Stomach smooth muscle (tissue), 2 donors: ENCODE measurements around the gene DOK7.

Experiments
- H3K27ac ChIP-seq: one replicate; pipeline ENCODE4 v1.7.0; 2013; ENCODE audit warnings: mild to moderate bottlenecking, low read length, inconsistent platforms
- H3K27me3 ChIP-seq, 2 donors: one replicate each; pipeline ENCODE4 v1.7.0; 2013; ENCODE audit warnings: low read length in 2 of 2; ENCODE audit not compliant: insufficient read depth in 2 of 2, control insufficient read depth in 1 of 2
- H3K36me3 ChIP-seq, 2 donors: one replicate each; pipeline ENCODE4 v1.7.0; 2013; ENCODE audit warnings: low read length in 2 of 2; ENCODE audit not compliant: control insufficient read depth in 2 of 2, insufficient read depth in 2 of 2
- H3K4me1 ChIP-seq: one replicate; pipeline ENCODE4 v1.7.0; 2013; ENCODE audit warnings: low read length; ENCODE audit not compliant: control insufficient read depth, insufficient read depth
- H3K4me3 ChIP-seq, 2 donors: one replicate each; pipeline ENCODE4 v1.7.0; 2013; ENCODE audit warnings: low read length in 2 of 2
- H3K9ac ChIP-seq, 2 donors: one replicate each; pipeline ENCODE4 v1.7.0; 2013; ENCODE audit warnings: low read length in 2 of 2, mild to moderate bottlenecking in 1 of 2
- H3K9me3 ChIP-seq, 2 donors: one replicate each; pipeline ENCODE4 v1.7.0; 2013; ENCODE audit warnings: low read length in 2 of 2; ENCODE audit not compliant: control insufficient read depth in 2 of 2
- donor health status: healthy.
- donor health status: Pancreatic carcinoma.

DOK7 gene

GRCh38 chr4:3442959-3443749 lies 20.0 kb upstream of the DOK7 start:
- Histone ChIP-seq H3K4me3 (no peak overlapping the region), H3K9me3 (no peaks in the 10 kb centered on the region), H3K9ac (no peak overlapping the region), H3K27me3 (no peaks in the 10 kb centered on the region), H3K36me3 (no peaks in the 10 kb centered on the region), H3K4me1 (peaks cover 2% of the 10 kb centered on the region), H3K27ac (no peak overlapping the region)

- Histone ChIP-seq H3K9me3 (no peaks in the 10 kb centered on the region), H3K36me3 (no peaks in the 10 kb centered on the region), H3K4me1 (peaks cover 2% of the 10 kb centered on the region), H3K4me3 (no peak overlapping the region), H3K9ac (no peak overlapping the region), H3K27ac (no peak overlapping the region), H3K27me3 (no peaks in the 10 kb centered on the region)
Observed at GRCh38 chr4:3443750-3444309, 19.3 kb upstream of the DOK7 start.

GRCh38 chr4:3444351-3445110 lies 18.6 kb upstream of the DOK7 start:
- Histone ChIP-seq H3K4me1 (peaks cover 2% of the 10 kb centered on the region), H3K27me3 (no peaks in the 10 kb centered on the region), H3K9me3 (no peaks in the 10 kb centered on the region), H3K36me3 (no peaks in the 10 kb centered on the region), H3K9ac (no peak overlapping the region), H3K27ac (no peak overlapping the region), H3K4me3 (no peak overlapping the region)

- Histone ChIP-seq H3K27ac (no peak overlapping the region), H3K9me3 (no peaks in the 10 kb centered on the region), H3K4me3 (no peak overlapping the region), H3K4me1 (peaks cover 2% of the 10 kb centered on the region), H3K36me3 (no peaks in the 10 kb centered on the region), H3K27me3 (no peaks in the 10 kb centered on the region), H3K9ac (no peak overlapping the region)
Observed at GRCh38 chr4:3445111-3445820, 17.8 kb upstream of the DOK7 start.

GRCh38 chr4:3445829-3446545 lies 17.1 kb upstream of the DOK7 start:
- Histone ChIP-seq H3K27me3 (no peaks in the 10 kb centered on the region), H3K4me1 (peaks cover 2% of the 10 kb centered on the region), H3K36me3 (no peaks in the 10 kb centered on the region), H3K9me3 (no peaks in the 10 kb centered on the region), H3K27ac (no peak overlapping the region), H3K4me3 (no peak overlapping the region), H3K9ac (no peak overlapping the region)

- no peaks in the 10 kb centered on the region for H3K9me3 ChIP-seq
- no peaks in the 10 kb centered on the region for H3K27me3 ChIP-seq
- H3K9ac ChIP-seq = no peak overlapping the region
- H3K27ac ChIP-seq = no peak overlapping the region
- H3K4me1 ChIP-seq = peaks cover 7% of the 10 kb centered on the region
- H3K36me3 ChIP-seq = no peaks in the 10 kb centered on the region
- no peak overlapping the region for H3K4me3 ChIP-seq
Observed at GRCh38 chr4:3446631-3447320, 16.3 kb upstream of the DOK7 start.

GRCh38 chr4:3447431-3448395 lies 15.4 kb upstream of the DOK7 start:
- H3K9ac ChIP-seq = no peak overlapping the region
- H3K9me3 ChIP-seq = no peaks in the 10 kb centered on the region
- no peak overlapping the region for H3K27ac ChIP-seq
- no peak overlapping the region for H3K4me3 ChIP-seq
- no peaks in the 10 kb centered on the region for H3K27me3 ChIP-seq
- H3K4me1 ChIP-seq = peaks cover 12% of the 10 kb centered on the region
- H3K36me3 ChIP-seq = no peaks in the 10 kb centered on the region

- no peak overlapping the region for H3K9ac ChIP-seq
- H3K9me3 ChIP-seq = peaks cover 0 to under 1% of the 10 kb centered on the region in 2 donors
- H3K27me3 ChIP-seq = no peaks in the 10 kb centered on the region
- H3K27ac ChIP-seq = no peak overlapping the region
- peaks cover 10% of the 10 kb centered on the region for H3K4me1 ChIP-seq
- no peaks in the 10 kb centered on the region for H3K36me3 ChIP-seq
- H3K4me3 ChIP-seq = no peak overlapping the region
Observed at GRCh38 chr4:3449047-3449573, 14.0 kb upstream of the DOK7 start.
